ENCODE results near the gene SKP2. TPM values are rescaled to one million over a fixed set of nuclear protein-coding genes. Genes with fewer than 3 reads are reported as not detected.
"Not testable (repeated sequence)": the region's sequence is repeated elsewhere in the genome, so short reads cannot be mapped to it uniquely, and the experiment has no call there.

The SKP2 gene
- total and polyA plus RNA-seq, 2 donors from 2014 or later: 3.4 to 10.9 TPM

- H3K36me3 ChIP-seq (ENCODE audit: control insufficient read depth in 2 of 3, insufficient read depth in 3 of 3, low read length in 3 of 3): no peaks in the 10 kb centered on the region
- no peak overlapping the region for H3K4me3 ChIP-seq (ENCODE audit: low read length in 3 of 3)
- H3K4me1 ChIP-seq (ENCODE audit: control insufficient read depth in 2 of 3, insufficient read depth in 2 of 3, low read depth in 1 of 3, low read length in 3 of 3): no peaks in the 10 kb centered on the region
- DNase-seq (no peak), FAIRE-seq (no peak)
- no peak overlapping the region for H3K27ac ChIP-seq (ENCODE audit: low read depth in 2 of 2, low read length in 2 of 2)
- TF ChIP-seq, protein P1, sequence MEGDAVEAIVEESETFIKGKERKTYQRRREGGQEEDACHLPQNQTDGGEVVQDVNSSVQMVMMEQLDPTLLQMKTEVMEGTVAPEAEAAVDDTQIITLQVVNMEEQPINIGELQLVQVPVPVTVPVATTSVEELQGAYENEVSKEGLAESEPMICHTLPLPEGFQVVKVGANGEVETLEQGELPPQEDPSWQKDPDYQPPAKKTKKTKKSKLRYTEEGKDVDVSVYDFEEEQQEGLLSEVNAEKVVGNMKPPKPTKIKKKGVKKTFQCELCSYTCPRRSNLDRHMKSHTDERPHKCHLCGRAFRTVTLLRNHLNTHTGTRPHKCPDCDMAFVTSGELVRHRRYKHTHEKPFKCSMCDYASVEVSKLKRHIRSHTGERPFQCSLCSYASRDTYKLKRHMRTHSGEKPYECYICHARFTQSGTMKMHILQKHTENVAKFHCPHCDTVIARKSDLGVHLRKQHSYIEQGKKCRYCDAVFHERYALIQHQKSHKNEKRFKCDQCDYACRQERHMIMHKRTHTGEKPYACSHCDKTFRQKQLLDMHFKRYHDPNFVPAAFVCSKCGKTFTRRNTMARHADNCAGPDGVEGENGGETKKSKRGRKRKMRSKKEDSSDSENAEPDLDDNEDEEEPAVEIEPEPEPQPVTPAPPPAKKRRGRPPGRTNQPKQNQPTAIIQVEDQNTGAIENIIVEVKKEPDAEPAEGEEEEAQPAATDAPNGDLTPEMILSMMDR (IDR thresholded peaks at IDR 0.05; ENCODE audit: borderline replicate concordance, extremely low read depth, insufficient read depth): no peak
- no peaks in the 10 kb centered on the region for H3K27me3 ChIP-seq (ENCODE audit: control insufficient read depth, insufficient read depth, low read length)
- no peaks in the 10 kb centered on the region for H3K9me3 ChIP-seq (ENCODE audit: control insufficient read depth in 2 of 3, insufficient read depth in 1 of 3, low read length in 3 of 3)
- intact Hi-C loops (cut with DNase I): no loop called here
- H3K9ac ChIP-seq (ENCODE audit: low read length in 3 of 3): no peak overlapping the region
Observed at GRCh38 chr5:36128795-36129194, 23.1 kb upstream of the SKP2 start.

DNA sequence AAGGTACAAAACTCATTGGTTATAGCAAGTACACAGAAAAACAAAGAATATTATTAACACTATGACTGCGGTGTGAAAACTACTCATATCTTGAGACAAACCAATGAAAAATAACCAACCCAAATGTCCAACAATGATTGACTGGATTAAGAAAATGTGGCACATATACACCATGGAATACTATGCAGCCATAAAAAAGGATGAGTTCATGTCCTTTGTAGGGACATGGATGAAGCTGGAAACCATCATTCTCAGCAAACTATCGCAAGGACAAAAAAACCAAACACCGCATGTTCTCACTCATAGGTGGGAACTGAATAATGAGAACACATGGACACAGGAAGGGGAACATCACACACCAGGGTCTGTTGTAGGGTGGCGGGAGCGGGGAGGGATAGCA lies 22.2 kb upstream of the SKP2 start:
- H3K27ac ChIP-seq (ENCODE audit: low read depth in 2 of 2, low read length in 2 of 2); intact Hi-C loops (cut with DNase I); H3K36me3 ChIP-seq (ENCODE audit: control insufficient read depth in 2 of 3, insufficient read depth in 3 of 3, low read length in 3 of 3); H3K4me1 ChIP-seq (ENCODE audit: control insufficient read depth in 2 of 3, insufficient read depth in 2 of 3, low read depth in 1 of 3, low read length in 3 of 3); FAIRE-seq; H3K9ac ChIP-seq (ENCODE audit: low read length in 3 of 3); DNase-seq; H3K4me3 ChIP-seq (ENCODE audit: low read length in 3 of 3); H3K27me3 ChIP-seq (ENCODE audit: control insufficient read depth, insufficient read depth, low read length); H3K9me3 ChIP-seq (ENCODE audit: control insufficient read depth in 2 of 3, insufficient read depth in 1 of 3, low read length in 3 of 3): not testable (repeated sequence)

- H3K4me1 ChIP-seq (ENCODE audit: control insufficient read depth in 2 of 3, insufficient read depth in 2 of 3, low read depth in 1 of 3, low read length in 3 of 3); intact Hi-C loops (cut with DNase I); H3K9ac ChIP-seq (ENCODE audit: low read length in 3 of 3); H3K4me3 ChIP-seq (ENCODE audit: low read length in 3 of 3); FAIRE-seq; H3K36me3 ChIP-seq (ENCODE audit: control insufficient read depth in 2 of 3, insufficient read depth in 3 of 3, low read length in 3 of 3); DNase-seq; H3K27ac ChIP-seq (ENCODE audit: low read depth in 2 of 2, low read length in 2 of 2); H3K9me3 ChIP-seq (ENCODE audit: control insufficient read depth in 2 of 3, insufficient read depth in 1 of 3, low read length in 3 of 3); H3K27me3 ChIP-seq (ENCODE audit: control insufficient read depth, insufficient read depth, low read length): not testable (repeated sequence)
Observed at GRCh38 chr5:36133009-36133408, 18.9 kb upstream of the SKP2 start.

GRCh38 chr5:36135988-36136387 lies 15.9 kb upstream of the SKP2 start:
- FAIRE-seq: no peak
- Histone ChIP-seq H3K9me3 (ENCODE audit: control insufficient read depth in 2 of 3, insufficient read depth in 1 of 3, low read length in 3 of 3) (no peaks in the 10 kb centered on the region), H3K27ac (ENCODE audit: low read depth in 2 of 2, low read length in 2 of 2) (no peak overlapping the region), H3K9ac (ENCODE audit: low read length in 3 of 3) (no peak overlapping the region), H3K36me3 (ENCODE audit: control insufficient read depth in 2 of 3, insufficient read depth in 3 of 3, low read length in 3 of 3) (peaks cover 0 to 6% (median 3%) of the 10 kb centered on the region in 3 donors), H3K27me3 (ENCODE audit: control insufficient read depth, insufficient read depth, low read length) (no peaks in the 10 kb centered on the region), H3K4me1 (ENCODE audit: control insufficient read depth in 2 of 3, insufficient read depth in 2 of 3, low read depth in 1 of 3, low read length in 3 of 3) (no peaks in the 10 kb centered on the region), H3K4me3 (ENCODE audit: low read length in 3 of 3) (no peak overlapping the region)
- intact Hi-C loops (cut with DNase I): no loop called here
- DNase-seq: no peak
- TF ChIP-seq, protein P1 (IDR thresholded peaks at IDR 0.05; ENCODE audit: borderline replicate concordance, extremely low read depth, insufficient read depth): no peak

- Histone ChIP-seq H3K9ac (ENCODE audit: low read length in 3 of 3) (no peak overlapping the region), H3K4me3 (ENCODE audit: low read length in 3 of 3) (no peak overlapping the region), H3K36me3 (ENCODE audit: control insufficient read depth in 2 of 3, insufficient read depth in 3 of 3, low read length in 3 of 3) (peaks cover 0 to 6% (median 3%) of the 10 kb centered on the region in 3 donors), H3K9me3 (ENCODE audit: control insufficient read depth in 2 of 3, insufficient read depth in 1 of 3, low read length in 3 of 3) (no peaks in the 10 kb centered on the region), H3K4me1 (ENCODE audit: control insufficient read depth in 2 of 3, insufficient read depth in 2 of 3, low read depth in 1 of 3, low read length in 3 of 3) (no peaks in the 10 kb centered on the region), H3K27me3 (ENCODE audit: control insufficient read depth, insufficient read depth, low read length) (no peaks in the 10 kb centered on the region), H3K27ac (ENCODE audit: low read depth in 2 of 2, low read length in 2 of 2) (no peak overlapping the region)
- DNase-seq: no peak
- TF ChIP-seq, protein P1 (IDR thresholded peaks at IDR 0.05; ENCODE audit: borderline replicate concordance, extremely low read depth, insufficient read depth): no peak
- intact Hi-C loops (cut with DNase I): no loop called here
- FAIRE-seq: no peak
Observed at GRCh38 chr5:36136581-36136980, 15.3 kb upstream of the SKP2 start.

All from kidney (tissue), 14 donors.